Bronchial epithelial cell (primary cell): ENCODE measurements around the gene LIMD2. TPM values are rescaled to one million over a fixed set of nuclear protein-coding genes. Genes with fewer than 3 reads are reported as not detected.

ENCODE experiments used
- DNase-seq: peaks from one replicate; pipeline ENCODE4 v3.0.0-alpha.2; 2010; ENCODE audit warnings: low read depth
- FAIRE-seq: peaks from 2 replicates; lab custom pipeline; 2011; peaks lifted over from hg19 to GRCh38; lab: Jason Lieb, UNC
- H3K27me3 ChIP-seq: 2 replicates; pipeline ENCODE4 v1.5.1; 2011; ENCODE audit warnings: low read length; ENCODE audit not compliant: control insufficient read depth, insufficient read depth
- H3K36me3 ChIP-seq: 2 replicates; pipeline ENCODE4 v1.5.1; 2011; ENCODE audit warnings: low read length; ENCODE audit not compliant: control insufficient read depth, insufficient read depth
- H3K4me3 ChIP-seq: 2 replicates; pipeline ENCODE4 v1.5.1; 2011; ENCODE audit warnings: mild to moderate bottlenecking, low read depth, low read length, control low read depth
- CTCF ChIP-seq: IDR thresholded peaks from 2 replicates; pipeline ENCODE4 v1.5.1; 2011; ENCODE audit warnings: mild to moderate bottlenecking, moderate library complexity, low read length, control low read depth, inconsistent platforms; ENCODE audit not compliant: insufficient read depth, severe bottlenecking
- total RNA-seq: library from RNA; depleted of rRNA; stranded (reverse); fragments of >200 nt; gene quantifications from 2 replicates; pipeline ENCODE4 v1.2.1, GENCODE V29; 2014

The LIMD2 gene
- total RNA-seq, 1 donor from 2014 or later = 0.53 TPM

- H3K4me3 ChIP-seq = no peak overlapping the region
- peak; percentile 23 for FAIRE-seq
- no peak for TF ChIP-seq CTCF
- H3K27me3 ChIP-seq = no peaks in the 10 kb centered on the region
- H3K36me3 ChIP-seq = peaks cover 5% of the 10 kb centered on the region
- no peak for DNase-seq
Observed at GRCh38 chr17:63703029-63703428, 3.1 kb upstream of the LIMD2 start.

- Histone ChIP-seq H3K4me3 (no peak overlapping the region), H3K36me3 (peaks cover 5% of the 10 kb centered on the region), H3K27me3 (no peaks in the 10 kb centered on the region)
- DNase-seq = no peak
- TF ChIP-seq CTCF = no peak
- no peak for FAIRE-seq
Observed at GRCh38 chr17:63702721-63703015, 2.7 kb upstream of the LIMD2 start.

GRCh38 chr17:63701868-63702720, 2.2 kb upstream of the LIMD2 start:
- Histone ChIP-seq H3K27me3 (no peaks in the 10 kb centered on the region), H3K36me3 (peaks cover 5% of the 10 kb centered on the region), H3K4me3 (no peak overlapping the region)
- TF ChIP-seq CTCF = no peak
- DNase-seq = no peak
- FAIRE-seq = no peak

- peaks cover 5% of the 10 kb centered on the region for H3K36me3 ChIP-seq
- no peak overlapping the region for H3K4me3 ChIP-seq
- no peak for TF ChIP-seq CTCF
- FAIRE-seq (no peak), DNase-seq (no peak)
- no peaks in the 10 kb centered on the region for H3K27me3 ChIP-seq
Observed at GRCh38 chr17:63701456-63701820, 1.5 kb upstream of the LIMD2 start.

- no peak for TF ChIP-seq CTCF
- DNase-seq (no peak), FAIRE-seq (no peak)
- no peaks in the 10 kb centered on the region for H3K27me3 ChIP-seq
- peaks cover 4% of the 10 kb centered on the region for H3K36me3 ChIP-seq
- H3K4me3 ChIP-seq = peak overlapping the region; percentile 31
Observed at GRCh38 chr17:63700528-63701455, 867 bp upstream of the LIMD2 start.
